ENCODE results near the gene PRR7.

Gene PRR7

DNA sequence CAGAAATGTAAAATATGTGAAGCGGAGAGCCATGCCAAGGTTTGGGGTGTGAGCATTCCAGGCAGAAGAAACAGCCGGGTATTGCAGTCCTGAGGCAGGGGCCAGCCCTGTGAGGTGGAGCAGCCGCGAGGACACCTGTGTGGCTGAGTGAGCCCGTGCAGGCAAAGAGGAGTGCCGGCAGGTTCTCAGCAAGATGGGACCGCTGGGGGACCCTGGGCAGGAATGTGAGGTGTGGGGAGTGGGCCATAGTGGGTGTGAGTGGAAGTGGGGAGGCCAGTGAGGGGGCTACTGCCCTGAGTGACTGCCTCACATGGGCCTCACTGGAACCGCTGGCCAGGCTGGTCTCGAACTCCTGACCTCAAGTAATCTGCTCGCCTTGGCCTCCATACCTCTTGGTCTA is 8.1 kb upstream of the PRR7 start:
- DNase-seq, result no peak

DNA sequence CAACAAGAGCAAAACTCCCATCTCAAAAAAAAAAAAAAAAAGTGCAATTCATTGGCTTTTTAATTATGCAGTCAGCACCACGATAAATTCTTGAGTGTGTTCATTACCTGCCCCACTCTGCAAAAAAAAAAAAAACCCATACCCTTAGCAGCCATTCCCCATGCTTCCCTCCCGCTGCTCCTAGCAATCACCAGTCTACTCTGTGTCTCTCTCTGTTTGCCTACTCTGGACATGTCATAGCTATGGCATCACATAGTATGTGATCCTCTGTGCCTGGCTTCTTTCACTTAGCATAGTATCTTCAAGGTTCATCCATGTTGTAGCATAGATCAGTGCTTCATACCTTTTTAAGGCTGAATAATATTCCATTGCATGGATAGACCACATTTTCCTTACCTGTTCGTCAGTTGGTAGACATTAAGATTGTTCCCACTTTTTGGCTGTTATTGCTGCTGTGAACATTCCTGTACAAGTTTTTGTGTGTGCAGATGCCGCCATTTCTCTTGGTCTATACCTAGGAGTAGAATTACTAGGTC is 7.0 kb upstream of the PRR7 start:
- no peak for DNase-seq

DNA sequence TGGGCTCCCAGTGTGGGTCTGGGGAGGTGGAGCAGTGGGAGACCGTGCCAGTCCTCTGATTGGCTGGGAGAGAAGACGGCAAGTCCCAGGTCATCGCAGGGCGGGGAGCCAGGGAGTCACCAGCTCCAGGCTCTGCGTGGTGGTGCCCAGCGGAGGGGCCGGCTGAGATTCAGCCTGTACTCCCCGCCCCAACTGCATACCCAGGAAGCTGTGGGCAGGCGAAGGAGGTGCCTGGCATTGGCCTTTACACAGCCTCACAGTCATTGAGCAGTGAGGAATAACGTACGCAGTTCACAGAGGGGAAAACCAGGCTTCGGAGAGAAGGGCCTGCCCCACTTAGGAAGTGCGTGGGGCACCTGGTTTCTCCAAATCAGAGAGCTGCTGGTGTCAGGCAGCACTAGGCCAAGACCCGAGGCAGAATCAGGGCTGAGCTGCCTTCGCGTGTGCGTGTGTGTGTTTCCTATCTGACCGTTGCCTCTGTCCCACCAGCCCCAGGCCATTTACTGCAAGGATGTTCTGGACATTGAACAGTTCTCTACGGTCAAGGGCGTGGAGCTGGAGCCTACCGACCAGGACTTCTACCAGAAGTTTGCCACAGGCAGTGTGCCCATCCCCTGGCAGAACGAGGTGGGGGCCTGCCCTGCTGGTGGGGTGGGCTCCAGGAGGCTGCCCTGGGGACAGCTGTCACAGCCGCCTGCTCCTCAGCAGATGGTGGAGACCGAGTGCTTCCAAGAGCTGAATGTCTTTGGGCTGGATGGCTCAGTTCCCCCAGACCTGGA is 6.2 kb upstream of the PRR7 start:
- DNase-seq, result no peak

DNA sequence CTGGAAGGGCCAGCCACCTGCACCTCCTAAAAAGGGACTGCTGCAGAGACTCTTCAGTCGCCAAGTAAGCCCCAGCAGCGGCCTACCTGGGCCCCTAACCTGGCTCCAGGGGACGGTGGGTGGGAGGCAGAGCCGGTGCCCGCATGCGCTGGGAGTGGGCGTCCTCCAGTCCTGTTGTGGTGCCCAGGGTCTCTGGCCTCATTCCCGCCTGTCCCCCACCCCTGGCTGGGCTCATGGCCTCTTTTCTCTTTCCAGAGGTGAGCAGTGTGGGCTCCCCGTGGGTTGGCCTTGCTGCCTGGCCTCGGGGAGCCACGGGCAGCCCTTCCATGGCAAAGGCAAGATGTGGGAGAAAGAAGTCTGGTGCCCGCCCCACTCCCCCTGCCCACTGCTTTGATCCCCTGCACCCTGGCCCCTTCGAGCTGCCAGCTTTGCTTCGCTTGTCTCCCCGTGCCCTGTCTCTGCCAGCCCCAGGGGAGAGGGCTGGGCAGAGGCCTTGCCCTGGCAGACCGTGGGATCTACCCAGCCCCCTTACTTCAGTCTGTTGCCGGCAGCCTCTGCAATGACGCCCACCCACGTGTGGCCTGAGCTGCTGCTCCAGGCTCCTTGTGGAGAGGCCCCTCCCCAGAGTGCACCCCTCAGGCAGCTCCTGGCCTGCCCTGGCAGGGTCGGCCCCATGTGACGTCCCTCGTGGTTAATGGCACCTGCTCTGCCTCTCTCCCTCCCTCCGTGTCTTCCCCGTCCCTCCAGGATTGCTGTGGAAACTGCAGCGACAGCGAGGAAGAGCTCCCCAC is 5.4 kb upstream of the PRR7 start:
- no peak for DNase-seq

DNA sequence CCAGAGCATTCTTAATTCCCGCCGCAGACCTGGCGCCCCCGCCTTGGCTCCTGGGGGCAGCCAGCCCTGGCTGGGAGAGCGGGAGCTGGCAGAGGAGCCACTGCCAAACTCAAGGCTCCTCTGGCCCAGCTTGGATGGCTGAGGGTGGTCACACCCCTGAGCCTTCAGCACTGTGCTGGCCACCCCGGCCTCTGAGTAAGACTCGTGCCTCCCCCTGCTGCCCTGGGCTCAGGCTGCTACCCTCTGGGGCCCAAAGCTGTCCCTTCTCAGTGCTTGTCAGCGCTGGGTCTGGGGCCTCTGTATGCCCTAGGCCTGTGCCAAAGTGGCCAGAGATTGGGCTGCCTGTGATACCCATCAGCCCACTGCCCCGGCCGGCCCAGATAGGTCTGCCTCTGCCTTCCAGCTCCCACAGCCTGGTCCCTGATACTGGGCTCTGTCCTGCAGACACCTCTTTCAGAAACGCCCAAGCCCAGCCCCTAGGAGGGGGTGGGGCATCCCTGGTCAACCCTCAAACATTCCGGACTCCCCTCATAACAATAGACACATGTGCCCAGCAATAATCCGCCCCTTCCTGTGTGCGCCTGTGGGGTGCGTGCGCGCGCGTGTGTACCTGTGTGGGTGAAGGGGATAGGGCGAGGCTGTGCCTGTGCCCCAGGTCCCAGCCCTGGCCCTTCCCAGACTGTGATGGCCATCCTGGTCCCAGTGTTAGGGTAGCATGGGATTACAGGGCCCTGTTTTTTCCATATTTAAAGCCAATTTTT is 4.4 kb upstream of the PRR7 start:
- no peak for DNase-seq

DNA sequence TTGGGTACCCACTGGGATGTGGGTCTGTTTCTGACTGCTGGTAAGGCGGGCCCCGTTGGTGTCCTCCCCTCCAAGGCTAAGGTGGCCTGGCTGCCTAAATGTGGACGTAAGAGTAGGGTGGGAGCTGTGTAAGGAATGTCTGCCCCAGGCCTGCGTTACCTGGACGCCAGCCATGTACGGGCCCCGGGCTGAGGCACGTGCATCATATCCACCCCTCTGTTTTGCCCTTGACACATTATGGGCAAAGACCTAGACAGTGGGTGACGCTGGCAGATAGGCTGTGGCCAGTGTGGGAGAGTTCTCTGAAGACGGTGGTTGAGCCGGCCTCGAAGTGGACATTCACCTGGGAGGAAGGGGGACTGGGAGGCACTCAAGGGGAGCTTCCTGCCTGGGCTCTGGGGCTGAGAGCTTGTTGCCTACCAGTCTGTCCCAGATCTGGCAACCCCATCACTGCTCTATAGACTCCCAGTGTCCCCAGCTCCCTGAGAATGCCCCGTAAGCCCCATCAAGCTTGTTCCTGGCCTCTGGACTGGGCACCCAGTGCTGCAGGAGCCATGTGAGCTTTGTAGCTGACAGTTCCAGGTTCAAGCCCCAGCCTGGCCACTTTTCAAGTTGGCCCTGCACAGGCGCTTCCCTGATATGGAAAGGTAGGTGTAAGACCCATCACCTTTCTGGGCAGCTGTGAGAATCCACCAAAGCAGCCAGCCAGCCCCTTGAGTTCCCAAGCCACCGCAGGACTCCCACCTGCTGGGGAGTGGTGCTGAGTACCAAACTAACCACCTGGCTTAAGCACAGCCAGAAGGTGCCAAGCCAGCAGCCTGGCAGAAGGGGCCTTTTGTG is 3.2 kb upstream of the PRR7 start:
- DNase-seq, result no peak

DNA sequence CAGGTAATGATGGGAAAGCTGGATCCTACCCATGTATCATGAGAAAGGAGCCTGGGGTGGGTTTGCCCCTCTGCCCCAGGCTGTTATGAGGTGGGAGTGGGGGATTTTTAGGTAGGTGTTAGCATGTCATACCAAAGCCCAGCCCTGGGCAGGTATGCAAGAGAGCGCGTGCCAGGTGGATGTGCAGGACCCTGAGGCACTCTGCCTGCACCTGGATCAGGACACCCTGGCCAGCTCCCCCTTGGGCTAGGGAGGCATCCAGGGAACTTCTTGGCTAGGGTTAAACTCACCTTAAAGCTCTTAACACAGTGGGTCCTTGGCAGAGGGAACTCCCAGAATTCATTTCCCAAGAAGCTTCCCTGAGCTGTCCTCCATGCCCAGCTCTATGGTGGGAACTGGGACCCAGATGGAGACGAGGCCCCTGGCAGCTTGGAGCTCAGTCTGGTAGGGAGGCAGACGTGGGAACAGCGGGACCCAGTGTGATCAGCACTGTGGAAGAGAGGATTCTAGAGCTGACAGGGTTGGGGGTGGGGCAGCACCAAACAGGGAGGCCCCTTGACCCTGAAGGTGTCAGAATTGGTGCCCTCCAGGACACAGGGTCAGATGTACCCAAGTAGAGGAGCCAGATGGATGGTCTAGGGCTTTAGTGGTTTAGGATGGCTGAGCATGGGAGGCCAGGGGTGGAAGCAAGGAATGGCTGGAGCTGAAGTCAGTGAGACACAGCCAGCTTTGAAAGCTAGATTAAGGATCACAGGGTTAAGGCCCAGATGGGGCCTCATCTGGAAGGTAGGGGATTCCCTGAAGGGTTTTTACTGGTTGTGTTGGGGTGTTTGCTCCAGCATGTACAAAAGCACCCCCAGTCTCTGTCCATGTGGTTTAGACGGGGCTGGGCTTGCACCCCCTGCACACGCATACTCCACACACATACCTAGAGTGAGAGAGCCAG is 2.2 kb upstream of the PRR7 start:
- DNase-seq, result no peak

DNA sequence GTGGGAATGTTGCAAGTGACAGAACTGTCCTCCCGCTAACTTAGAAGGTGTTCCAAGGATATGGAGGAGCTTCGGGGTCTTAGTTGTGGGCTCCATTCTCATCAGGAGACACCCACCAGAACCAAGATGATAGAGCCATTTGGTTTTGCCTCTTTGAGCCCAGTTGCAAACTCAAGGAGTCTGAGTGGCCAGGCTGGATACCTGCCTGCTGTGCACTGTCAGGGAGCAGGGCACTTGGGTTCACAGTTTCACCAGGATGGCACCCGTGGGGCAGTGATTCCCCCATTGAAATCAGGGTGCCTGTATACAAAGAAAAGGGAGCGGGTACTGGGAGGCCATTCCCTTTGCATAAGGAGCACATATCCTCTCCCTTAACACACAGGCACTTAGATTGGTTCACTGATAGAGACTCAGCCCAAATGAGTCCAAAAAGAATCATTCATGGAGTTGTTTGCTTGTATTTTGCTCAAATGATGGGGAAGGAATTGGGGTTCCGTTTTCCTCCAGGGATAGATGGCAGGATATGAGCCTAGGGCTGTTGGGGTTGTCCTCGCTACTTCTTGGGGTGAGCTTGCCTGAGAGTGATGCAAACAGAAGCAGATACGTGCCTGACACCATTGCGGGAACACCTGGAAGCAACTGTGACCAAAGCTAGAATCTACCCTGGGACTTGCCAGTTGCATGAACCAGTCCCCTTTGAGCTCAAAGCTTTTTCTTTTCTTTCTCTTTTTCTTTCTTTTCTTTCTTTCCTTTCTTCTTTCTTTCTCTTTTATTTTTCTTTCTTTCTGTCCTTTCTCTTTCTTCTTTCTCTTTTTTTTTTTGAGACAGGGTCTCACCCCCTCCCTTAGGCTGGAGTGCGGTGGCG is 1.3 kb upstream of the PRR7 start:
- no peak for DNase-seq

DNA sequence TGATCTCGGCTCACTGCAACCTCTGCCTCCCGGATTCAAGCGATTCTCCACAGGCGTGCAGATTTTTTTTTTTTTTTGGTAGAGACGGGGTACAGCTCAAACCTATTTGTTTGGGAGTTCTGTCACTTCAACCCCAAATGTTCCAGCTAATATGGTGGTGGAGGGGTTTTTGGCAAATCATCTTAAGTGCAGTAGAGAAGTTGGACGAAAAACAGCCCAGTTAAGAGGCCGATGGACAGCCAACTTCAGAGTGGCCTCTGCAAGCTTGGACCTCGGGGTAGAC is 756 bp upstream of the PRR7 start:
- no peak for DNase-seq

DNA sequence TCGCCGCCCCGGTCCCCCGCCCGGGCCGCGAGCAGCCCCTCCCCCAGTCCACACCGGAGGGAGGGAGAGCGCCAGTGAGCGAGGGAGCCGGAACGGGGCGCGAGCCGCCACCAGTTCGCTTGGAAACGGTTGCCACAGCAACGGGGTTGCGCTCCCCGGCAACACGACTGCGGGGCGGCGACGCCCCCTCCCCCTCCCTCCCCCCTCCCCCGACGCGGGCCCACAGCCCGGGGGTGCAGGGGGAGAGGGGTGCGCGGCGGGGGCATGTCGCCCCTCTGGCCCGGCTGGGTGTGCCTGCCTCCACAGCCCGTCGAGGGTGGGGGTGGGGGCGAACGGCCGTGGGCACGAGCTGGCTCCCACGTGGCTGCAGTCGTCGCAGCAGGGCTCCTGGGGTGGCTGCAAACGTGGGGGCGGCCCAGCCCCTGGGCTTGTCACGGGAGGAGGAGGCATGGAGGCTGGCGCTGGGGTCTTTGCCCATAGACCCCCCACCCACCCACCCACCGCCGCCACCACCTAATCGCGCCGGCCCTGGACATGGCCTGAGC is 524 bp downstream of the PRR7 start:
- peak; percentile 32 for DNase-seq

DNA sequence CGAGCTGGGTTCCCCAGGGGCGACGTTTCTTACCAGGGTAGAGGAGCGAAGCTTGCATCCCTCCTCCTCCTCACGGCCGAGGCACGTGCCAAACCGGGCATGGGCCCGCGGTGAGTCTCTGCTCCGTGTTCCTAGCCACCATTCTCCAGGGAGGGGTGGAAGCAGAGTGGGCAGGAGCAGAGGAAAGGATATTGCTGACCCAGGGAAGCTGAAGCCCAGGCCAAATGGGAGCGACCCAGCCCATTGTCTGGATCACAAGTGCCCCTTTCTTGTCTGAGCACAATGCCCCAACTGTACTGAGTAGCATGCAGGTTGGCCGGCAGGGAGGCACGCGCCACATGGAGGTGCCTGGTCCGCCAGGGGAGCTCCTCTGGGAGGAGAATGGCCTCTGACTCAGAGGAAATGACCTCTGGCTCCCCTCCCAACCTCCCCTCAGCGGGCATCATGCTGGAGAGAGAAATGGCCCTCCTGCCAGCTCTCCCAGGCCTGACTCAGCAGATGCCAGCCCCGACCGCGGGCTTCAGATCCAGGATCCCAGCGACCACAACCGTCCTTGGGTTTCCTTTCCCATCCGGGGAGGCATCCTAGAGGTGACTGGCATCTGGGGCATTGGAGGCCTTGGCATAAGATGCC is 1.1 kb downstream of the PRR7 start:
- DNase-seq, result no peak

DNA sequence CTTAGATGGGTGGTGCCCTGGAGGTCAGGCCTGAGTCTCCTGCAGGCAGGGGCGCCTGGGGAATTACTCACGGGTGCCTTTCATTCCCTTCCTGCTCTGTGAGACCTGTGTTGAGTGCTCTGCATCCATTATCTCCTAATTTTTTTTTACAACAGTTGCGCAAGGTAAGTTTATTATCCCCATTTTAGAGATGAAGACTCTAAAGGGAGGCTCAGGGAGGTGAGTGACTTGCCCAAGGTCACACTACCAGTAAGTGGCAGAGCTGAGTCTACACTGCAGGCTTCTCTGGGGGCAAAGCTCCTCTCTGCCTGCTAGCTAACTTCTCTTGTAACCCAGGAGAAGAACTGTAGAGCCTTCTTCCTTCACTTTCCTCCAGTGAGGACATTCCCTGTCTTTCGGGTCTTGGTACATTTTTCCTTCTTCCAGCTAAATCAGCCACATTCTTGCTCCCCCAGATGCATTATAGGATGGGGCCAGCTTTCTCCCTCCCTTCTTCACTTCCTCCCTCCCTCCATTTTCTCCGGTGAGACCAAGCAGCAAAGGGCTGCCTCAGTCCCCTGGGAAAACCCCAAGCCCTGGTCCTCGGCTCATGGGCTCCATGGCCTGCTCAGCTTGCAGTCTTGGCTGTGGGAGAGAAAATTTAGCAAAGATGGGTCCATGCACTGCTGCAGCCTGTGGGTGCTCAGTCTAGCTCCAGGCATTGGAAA is 1.8 kb downstream of the PRR7 start:
- no peak for DNase-seq

DNA sequence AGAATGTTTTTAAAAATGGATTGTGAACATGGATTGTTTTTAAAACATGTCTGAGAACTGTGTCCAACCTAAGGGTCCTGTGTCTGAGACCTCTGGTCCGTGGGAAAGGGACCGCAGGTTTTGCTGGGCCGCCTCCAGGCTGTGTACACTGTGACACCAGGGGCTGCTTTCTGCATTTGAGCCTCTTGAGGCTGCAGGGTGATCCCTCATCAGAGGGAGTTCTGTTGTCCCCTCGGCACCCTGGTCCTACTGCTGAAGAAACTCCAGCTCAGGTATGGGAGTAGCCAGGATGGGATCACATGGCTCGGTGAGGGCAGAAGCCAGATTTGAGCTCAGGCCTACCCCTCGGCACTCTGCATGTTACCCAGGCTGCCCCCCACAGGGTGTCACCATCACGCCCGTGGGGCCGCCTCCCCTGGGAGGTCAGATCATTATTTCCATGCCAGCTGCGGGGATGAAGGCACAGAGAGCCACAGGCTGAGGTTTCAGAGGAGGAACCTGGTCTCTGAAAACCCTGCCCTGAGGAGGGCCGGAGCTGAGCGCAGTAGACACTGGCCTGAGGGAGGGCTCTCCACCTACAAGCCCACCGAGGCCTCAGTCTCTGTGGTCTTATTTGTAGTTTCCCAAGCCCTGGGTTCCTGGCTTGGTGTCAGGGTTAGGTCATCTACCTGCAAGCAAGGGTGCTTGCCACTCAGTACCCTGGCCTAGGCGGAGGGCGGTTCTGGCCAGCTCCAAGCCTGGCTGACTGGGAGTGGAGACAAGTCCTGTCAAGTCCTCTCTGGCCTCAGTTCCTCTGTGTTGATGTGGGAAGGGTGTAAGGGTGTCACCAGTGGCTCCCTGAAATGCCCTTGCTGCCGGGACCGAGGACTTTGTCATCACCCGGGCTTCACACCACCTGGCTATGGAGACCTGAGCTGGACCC is 2.8 kb downstream of the PRR7 start:
- no peak for DNase-seq

DNA sequence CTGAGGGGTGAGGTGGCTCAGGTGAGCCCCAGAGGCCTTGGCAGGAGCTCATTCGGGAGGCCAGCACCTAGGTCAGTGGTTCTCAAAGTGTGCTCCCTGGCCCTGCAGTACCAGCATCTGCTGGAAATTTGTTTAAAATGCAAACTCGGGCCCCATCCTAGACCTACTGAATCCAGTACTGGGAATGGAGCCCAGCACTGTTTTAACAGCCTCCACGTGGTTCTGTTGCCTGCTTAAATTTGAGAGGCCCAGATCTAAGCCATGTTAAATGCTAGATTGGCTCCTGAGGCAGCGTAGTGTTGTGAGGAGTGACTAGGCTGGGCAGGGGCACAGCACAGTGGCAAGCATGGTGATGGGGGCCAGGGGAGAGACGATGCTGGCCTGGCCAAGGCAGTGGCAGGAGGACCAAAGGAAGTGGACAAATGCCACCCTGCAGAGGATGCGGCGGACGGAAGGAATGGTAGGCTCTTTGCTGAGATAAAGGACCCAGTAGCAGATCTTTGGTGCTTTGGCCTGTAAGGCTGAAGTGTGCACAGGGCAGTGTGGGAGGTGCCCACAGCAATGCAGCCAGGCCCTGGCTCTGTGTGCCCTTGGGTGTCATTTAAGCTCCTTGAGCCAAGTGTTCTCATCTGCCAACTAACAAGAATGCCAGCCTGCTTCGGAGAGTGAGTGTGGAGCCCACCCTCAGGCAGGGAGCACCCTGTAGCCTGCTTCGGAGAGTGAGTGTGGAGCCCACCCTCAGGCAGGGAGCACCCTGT is 4.2 kb downstream of the PRR7 start:
- DNase-seq, result no peak

DNA sequence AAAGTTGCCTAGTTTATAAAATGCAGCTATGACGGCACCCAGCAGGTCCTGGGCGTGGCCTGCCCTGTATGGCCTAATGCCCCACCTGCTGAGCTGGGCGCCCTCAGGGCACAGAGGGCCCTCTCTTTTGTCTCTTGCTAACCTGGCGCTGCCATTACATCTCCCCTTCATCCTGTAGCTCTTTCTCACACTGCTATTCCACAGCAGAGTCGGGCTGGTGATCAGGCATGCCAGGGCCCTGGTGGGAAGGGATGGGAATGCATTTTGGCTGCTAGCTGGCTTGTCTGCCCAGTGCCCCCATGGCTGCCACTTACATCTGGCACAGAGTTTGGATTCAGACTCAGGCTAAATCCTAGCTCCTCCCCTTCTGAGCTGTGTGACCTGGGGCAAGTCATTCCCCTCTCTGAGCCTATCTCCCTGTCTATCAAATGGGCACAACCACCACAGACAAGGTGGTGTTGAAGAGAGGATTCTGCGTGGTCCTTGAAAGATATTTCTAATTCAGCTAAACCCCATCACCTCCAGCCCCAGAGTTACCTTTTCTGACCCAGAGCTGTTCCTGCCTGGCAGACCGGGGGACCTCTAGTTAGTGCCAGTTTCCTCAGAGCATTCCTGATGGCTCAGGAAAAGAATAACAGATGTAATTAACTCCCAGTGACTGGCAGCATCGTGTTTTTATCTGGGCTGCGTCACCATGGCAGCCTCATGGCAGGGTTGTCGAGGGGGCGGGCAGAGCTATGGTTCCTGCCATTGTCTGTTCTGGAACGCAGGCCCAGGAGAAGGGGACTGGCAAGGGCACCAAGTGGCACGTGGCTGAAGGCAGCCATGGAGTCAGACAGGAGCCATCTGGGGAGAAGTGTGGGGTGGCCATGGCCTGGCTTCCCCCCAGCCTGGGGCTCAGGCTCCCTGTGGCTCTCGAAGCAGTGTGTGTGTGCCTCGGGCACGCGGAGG is 6.3 kb downstream of the PRR7 start:
- DNase-seq, result no peak

DNA sequence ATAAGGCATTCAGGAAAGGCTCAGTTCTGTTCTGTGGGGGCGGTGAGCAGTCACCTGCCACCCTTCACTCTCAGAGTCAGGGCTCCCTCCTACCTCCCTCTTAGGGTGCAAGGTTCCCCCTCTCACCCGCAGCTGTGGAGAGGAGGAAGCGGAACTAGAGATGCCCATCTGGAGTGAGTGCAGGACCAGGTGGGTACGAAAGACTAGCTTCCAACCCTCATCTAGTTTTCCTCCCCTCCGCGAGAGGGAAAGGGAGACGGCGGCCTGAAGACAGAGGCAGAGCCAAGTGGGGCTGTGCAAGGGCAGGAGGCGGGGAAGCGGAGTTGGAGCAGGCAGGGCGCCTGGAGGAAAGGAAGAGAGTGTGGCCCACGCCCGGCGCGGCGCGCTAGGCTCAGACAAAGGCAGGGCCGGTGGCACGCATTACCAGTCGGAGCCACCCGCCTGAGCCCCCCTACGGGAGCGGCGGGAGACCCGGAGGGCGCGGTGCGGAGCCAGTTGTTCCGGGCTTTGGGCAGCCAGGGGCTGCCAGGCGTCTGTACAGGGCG is 7.3 kb downstream of the PRR7 start:
- DNase-seq, result no peak

All from NCI-H1105 treated with DMSO at 0.1 percent for 48 hours (cell line).